GM18502 (cell line): Measurements from ENCODE around the gene MAN2A1.
"Not testable (repeated sequence)": the region's sequence is repeated elsewhere in the genome, so short reads cannot be mapped to it uniquely, and the experiment has no call there.

Experiments used
- ATAC-seq: cut with Tn5 transposase; IDR thresholded peaks from one replicate; pipeline ENCODE4 v1.9.1; 2021; ENCODE audit warnings: mild to moderate bottlenecking; ENCODE audit not compliant: unreplicated experiment, poor library complexity

MAN2A1 gene

DNA sequence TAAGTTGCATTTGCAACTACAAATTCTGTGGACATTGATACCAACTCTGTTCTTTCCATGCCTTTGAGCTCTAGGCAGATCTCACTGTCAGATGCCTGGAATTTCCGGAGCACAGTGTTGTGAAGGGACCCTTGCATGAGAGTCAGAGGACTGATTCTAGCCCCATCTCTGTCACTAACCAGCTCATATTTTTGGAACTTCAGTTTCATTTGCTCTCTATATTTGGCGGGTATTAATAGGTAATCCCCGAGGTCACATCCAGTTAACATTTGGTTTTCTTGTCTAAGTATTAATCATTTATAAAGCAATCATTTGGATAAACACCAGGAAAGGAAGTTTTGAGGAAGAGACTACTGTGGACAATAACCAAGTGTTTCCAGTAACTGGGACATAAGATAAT, 115.7 kb downstream of the MAN2A1 start:
- no peak for ATAC-seq

- ATAC-seq = no peak
Observed at GRCh38 chr5:109805883-109806282, 116.2 kb downstream of the MAN2A1 start.

GRCh38 chr5:109812698-109813097, 123.0 kb downstream of the MAN2A1 start:
- ATAC-seq = no peak

- ATAC-seq = no peak
Observed at GRCh38 chr5:109816732-109817131, 127.0 kb downstream of the MAN2A1 start.

DNA sequence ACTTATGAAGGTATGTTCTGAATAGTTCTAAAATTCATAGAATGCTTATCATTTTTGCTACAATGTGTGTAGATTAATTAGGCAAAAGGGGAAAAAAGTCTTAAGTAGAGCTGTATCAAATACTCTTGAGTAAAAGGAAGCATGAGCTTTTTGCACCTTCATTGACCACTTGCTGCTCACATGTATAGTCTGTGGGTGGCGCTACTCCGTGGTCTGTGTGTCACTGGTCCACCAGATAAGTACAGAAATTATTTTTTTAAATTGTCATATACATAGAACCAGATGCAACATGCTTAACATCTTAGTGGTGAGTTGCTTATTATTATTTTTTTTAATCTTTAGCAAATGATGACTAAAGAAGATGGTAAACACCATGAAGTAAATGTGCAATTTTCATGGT, 130.2 kb downstream of the MAN2A1 start:
- no peak for ATAC-seq

DNA sequence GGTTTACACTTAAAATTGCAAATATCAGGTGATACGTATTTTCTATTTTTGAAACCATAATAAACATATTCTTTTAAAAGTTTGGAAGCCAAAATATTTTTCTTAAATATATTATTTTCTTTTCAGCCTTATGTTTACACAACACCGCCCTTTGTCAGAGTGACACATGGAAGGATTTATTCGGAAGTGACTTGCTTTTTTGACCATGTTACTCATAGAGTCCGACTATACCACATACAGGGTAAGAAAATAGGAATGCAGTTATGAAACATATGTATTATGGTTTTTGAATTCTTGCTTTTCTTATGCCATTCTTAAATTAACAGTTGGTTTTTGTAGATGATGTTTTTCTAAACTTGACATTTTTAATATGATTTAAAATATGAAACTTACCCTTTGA, 133.9 kb downstream of the MAN2A1 start:
- no peak for ATAC-seq

- ATAC-seq = no peak
Observed at GRCh38 chr5:109825450-109825849, 135.7 kb downstream of the MAN2A1 start.

DNA sequence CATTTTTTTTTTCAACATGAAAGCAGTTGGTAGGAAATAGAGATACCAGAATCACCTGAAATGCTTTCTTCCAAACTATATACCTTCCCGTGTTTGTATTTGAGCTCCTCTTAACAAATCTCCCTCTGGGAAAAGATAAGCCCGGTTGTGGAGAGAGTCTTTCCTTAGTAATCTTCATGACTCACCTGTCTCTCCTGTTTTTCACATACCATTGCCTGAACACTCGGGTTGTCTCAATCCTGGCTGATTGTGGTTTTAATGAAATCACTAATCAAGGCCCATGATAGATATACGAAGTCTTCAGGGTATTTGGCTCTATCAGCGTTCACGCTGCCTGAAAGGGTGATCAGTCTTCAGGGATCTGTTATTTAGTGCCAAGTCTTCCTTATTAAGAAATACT, 136.7 kb downstream of the MAN2A1 start:
- no peak for ATAC-seq

DNA sequence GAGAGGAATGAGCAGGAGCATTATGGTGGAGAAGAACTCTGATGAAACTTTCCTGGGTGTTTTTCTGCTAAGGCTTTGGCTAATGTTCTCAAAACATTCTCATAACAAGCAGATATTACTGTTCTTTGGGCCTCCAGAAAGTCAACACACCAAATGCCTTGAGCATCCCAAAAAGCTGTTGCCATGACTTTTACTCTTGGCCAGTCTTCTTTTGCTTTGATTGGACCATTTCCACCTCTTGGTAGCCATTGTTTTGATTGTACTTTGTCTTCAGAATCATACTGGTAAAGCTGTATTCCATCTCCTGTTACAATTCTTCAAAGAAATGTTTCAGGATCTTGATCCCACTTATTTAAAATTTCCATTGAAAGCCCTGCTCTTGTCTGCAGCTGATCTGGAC, 139.6 kb downstream of the MAN2A1 start:
- no peak for ATAC-seq

DNA sequence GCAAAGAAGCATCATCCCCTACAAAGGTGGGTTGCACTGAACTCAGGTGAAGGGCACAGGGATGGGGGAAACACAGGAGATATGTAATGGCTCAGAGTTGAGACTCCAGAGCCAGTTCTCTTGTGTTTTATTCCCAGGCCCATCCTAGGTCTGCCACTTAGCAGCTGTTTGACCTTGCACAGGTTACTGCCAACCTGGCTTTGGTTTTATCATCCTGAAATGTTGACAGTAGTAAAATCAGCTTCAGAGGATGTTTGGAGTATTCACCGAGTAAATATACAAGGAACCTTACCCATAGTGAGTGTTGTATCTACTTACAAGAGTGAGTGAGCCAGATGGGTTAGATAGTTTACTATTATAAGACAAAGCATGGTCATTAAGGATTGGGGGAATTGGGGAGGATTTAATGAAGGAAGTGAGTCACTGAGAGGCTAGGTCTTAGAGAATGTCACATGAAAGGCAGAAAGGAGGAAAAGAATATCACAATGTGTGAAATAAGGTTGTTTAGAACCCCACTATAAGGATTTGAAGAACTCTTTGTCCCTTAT, 141.3 kb downstream of the MAN2A1 start:
- no peak for ATAC-seq

GRCh38 chr5:109832207-109833188, 142.8 kb downstream of the MAN2A1 start:
- ATAC-seq = not testable (repeated sequence)

DNA sequence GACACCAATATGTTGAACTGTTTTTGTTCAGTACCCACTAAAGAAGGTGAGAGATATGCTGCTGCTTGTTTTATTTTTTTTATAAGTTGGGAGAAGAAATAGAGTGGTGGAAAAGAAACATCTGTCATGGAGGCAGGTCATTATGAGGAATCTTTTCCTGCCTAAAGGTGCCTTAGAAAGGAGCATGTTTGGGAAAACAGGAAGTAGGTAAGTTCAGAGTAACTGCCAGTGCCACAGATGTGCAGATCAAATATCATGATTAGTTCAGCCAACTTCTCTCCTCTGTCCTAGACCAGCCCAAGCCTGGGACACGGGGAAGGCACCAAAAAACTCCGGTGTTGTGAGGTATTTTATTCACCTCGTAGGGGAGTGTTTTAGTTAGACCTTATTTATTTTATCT, 144.2 kb downstream of the MAN2A1 start:
- no peak for ATAC-seq

- no peak for ATAC-seq
Observed at GRCh38 chr5:109836280-109836679, 146.6 kb downstream of the MAN2A1 start.

DNA sequence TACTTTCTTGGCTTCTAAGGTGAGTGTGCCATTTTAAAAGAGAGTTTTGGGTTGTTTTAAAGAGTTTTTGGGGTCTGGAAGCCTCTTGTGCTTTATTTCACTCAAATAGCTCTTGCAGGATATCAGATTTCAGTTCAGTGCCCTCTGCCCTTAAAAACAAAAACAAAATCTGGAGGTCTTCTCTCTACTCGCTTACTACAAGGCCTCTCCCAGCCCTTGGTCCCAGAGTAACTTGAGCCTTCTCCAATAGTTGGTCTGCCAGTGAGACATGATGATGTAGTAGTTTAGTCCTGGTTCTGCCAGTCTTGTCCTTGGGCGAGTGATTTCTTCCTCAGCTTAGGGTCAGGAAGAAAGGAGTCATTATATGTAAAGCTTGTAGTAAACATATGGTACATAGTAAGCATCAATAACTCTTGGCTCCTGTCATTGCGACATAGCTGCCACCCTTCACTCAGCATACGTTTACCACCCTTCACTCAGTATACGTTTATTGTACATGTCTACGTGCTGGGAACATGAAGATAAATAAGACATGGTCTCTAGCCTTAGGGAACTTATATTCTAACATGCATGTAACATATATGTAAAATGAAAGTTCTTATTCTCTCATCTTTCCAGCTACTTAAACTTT, 147.6 kb downstream of the MAN2A1 start:
- ATAC-seq = no peak

DNA sequence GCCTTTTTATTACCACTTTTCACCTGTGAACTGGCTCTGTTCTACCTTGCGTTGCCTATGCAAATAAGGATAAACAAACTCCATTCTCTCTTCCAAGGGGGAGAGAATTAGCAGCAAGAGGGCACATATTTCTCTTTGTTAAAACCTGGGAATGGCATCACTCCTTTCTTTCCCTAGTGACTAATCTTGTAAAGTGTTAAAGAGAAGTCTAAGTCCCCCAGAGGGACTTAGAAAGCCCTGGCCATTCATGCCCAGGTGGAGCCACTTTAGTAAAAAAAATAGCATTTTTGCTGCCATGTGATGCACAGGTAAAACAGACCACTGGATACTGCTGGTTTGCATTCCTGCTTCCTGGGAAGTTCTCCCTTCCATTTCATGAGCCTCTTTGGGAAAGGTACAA, 148.4 kb downstream of the MAN2A1 start:
- no peak for ATAC-seq

DNA sequence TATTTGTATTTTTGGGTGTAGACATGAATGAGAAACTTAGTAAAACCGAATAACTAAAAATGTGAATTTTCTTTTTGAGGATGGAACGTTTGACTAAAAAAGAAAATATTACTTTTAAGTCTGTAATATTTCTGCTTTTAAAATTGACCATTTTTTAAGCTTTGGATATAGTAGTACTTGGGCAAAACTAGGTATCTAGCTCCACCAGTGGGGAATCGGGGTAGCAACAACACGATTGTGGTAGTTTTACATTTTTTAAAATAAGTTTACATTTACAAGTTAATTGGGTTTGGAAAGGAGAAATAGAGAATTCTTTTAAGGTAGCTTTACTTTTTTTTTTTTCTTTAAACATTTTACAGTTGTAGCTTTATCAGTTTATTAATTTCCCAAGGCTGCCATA, 154.4 kb downstream of the MAN2A1 start:
- no peak for ATAC-seq

DNA sequence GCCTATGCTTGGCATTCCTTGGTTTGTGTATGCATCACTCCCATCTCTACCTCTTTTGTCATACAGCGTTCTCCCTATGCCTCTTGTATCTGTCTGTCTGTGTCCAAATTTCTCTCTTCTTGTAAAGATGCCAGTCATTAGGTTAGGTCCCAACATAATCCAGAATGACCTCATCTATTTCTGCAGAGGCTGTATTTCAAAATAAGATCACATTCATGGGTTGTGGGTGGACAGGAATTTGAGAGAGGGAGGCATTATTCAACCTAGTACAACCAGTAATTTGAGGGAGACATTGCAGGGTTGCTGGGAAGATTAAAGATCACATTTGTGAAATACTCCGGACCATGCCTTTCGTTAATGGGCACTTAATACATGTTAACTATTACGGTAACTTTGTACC, 155.0 kb downstream of the MAN2A1 start:
- no peak for ATAC-seq

DNA sequence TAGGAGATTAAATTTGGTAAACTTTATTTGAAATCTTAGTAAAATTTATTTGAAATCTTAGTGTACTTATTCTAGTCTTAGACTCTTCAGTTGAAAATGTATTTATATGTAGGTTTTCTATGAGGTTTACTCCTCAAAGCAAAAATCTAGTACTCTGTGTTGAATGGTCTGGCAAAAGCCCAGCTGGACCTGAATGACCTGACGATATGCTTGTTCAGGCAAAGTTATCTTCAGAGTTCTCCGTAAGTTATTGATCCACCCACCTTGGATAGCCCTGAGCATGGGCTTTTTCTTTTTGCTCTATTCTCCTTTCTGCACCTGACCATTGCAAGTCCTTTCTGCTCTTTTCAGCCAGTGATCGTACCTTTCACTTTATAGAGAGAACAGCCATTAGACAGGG, 158.4 kb downstream of the MAN2A1 start:
- no peak for ATAC-seq

DNA sequence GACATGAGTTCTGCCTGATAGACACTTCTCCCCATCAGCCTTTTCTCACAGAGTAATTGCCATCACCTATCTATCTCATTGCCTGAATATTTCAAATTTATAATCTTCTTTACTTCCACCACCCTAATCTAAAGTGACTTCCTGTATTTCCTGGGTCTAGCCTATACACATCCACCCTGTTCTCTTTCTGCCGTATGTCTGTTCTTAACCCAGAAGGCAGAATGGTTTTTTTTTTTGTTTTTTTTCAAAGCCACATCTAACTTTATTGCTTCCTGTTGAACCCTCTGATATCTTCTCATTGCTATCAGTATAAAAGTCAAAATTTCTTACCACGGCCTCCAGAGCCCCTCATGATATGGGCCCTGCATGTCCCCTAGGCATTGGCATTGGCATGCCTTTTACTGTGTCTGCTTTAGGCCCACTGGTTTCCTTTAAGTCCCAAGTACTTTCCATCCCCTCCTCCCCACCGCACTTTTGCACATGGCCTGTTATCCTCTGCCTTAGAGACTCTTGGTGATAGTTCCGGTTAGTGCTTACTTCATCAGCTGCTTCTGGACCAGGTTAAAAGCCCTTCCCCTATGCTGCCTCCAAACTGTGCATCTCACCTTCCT, 159.9 kb downstream of the MAN2A1 start:
- ATAC-seq = no peak

DNA sequence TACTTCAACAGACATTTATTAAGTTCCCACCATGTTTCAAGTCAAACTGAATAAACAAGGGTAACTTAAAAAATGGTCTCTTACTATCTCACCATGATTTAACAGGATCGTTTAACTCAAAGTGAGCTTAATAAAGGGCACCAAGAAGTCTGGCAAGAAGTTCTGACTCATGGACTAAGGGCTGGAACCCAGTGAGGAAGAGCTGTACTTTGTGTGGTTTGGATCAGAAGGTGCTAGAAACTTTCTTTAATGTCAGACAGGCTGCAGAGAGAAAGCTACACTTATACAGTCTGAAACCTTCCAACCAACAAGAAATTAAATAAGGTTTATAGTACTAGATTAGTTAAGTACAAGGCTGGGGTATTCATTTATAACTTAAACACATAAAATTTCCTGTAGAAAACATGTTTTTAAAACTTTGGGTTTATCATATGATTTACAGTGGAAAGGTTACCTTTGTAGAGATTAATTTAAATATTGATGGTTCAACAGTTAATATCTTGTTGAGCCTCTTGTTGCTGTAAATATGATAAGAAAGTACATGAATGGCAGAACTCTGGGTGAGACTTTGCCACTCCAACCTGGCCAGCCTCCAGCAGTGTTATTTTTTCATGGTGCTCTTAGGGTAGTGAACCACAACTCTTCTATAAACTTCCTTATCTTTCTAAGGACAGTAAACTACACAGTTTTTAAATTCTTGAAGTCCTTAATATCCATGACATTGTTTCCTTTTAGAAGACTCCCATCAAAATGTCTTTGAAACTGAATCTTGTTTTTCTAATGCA, 162.8 kb downstream of the MAN2A1 start:
- no peak for ATAC-seq
